Mucosa of rectum (tissue), 2 donors: ENCODE data around the gene MT3.

Experiments used
- H3K27ac ChIP-seq, 2 donors: one replicate each; pipeline ENCODE4 v1.7.0; 2013; ENCODE audit warnings: inconsistent platforms in 2 of 2, low read depth in 2 of 2, low read length in 2 of 2
- H3K27me3 ChIP-seq, 2 donors: one replicate each; pipeline ENCODE4 v1.7.0; 2013; ENCODE audit warnings: low read length in 2 of 2; ENCODE audit not compliant: control insufficient read depth in 2 of 2, insufficient read depth in 2 of 2
- H3K36me3 ChIP-seq, 2 donors: one replicate each; pipeline ENCODE4 v1.7.0; 2013; ENCODE audit warnings: low read length in 2 of 2; ENCODE audit not compliant: control insufficient read depth in 2 of 2, insufficient read depth in 2 of 2
- H3K4me1 ChIP-seq, 2 donors: one replicate each; pipeline ENCODE4 v1.7.0; 2013; ENCODE audit warnings: low read length in 2 of 2, mild to moderate bottlenecking in 1 of 2; ENCODE audit not compliant: control insufficient read depth in 2 of 2, insufficient read depth in 2 of 2
- H3K4me3 ChIP-seq, 2 donors: one replicate each; pipeline ENCODE4 v1.7.0; 2013; ENCODE audit warnings: low read length in 2 of 2
- H3K9ac ChIP-seq, 2 donors: one replicate each; pipeline ENCODE4 v1.7.0; 2013; ENCODE audit warnings: low read length in 2 of 2, low read depth in 1 of 2, mild to moderate bottlenecking in 1 of 2
- H3K9me3 ChIP-seq, 2 donors: one replicate each; pipeline ENCODE4 v1.7.0; 2013; ENCODE audit warnings: low read length in 2 of 2; ENCODE audit not compliant: control insufficient read depth in 2 of 2
- donor health status: healthy.
- donor health status: Normal muscosa, but diverticular disease.

The MT3 gene

GRCh38 chr16:56608876-56609462 lies 19.6 kb downstream of the MT3 start:
- H3K27me3 ChIP-seq = no peaks in the 10 kb centered on the region
- peak overlapping the region; percentile 82 to 96 for H3K4me3 ChIP-seq
- H3K27ac ChIP-seq = peak overlapping the region; percentile 88 to 95
- no peaks in the 10 kb centered on the region for H3K36me3 ChIP-seq
- H3K4me1 ChIP-seq = peaks cover 26 to 29% of the 10 kb centered on the region in 2 donors
- H3K9ac ChIP-seq = peak overlapping the region; percentile 78 to 90
- no peaks in the 10 kb centered on the region for H3K9me3 ChIP-seq

GRCh38 chr16:56609463-56609921 lies 20.2 kb downstream of the MT3 start:
- Histone ChIP-seq H3K27ac (peak overlapping the region; percentile 88 to 95), H3K4me1 (peaks cover 26 to 29% of the 10 kb centered on the region in 2 donors), H3K36me3 (no peaks in the 10 kb centered on the region), H3K9me3 (no peaks in the 10 kb centered on the region), H3K27me3 (no peaks in the 10 kb centered on the region), H3K4me3 (peak overlapping the region; percentile 82 to 96), H3K9ac (peak overlapping the region; percentile 78 to 90)

- no peaks in the 10 kb centered on the region for H3K27me3 ChIP-seq
- H3K9me3 ChIP-seq = no peaks in the 10 kb centered on the region
- H3K9ac ChIP-seq = peak overlapping the region; percentile 78 to 90
- H3K4me1 ChIP-seq = peaks cover 26 to 29% of the 10 kb centered on the region in 2 donors
- no peaks in the 10 kb centered on the region for H3K36me3 ChIP-seq
- peak overlapping the region; percentile 82 to 96 for H3K4me3 ChIP-seq
- peak overlapping the region; percentile 88 to 95 for H3K27ac ChIP-seq
Observed at GRCh38 chr16:56610017-56610608, 20.8 kb downstream of the MT3 start.

- Histone ChIP-seq H3K4me3 (peak overlapping the region in 1 of 2 donors; percentile 96), H3K4me1 (peaks cover 26 to 29% of the 10 kb centered on the region in 2 donors), H3K27me3 (no peaks in the 10 kb centered on the region), H3K36me3 (no peaks in the 10 kb centered on the region), H3K9ac (peak overlapping the region; percentile 78 to 90), H3K27ac (peak overlapping the region; percentile 88 to 95), H3K9me3 (no peaks in the 10 kb centered on the region)
Observed at GRCh38 chr16:56610609-56611111, 21.3 kb downstream of the MT3 start.

GRCh38 chr16:56611281-56611833 lies 22.0 kb downstream of the MT3 start:
- Histone ChIP-seq H3K27me3 (no peaks in the 10 kb centered on the region), H3K9ac (no peak overlapping the region), H3K4me1 (peaks cover 26 to 29% of the 10 kb centered on the region in 2 donors), H3K27ac (peak overlapping the region; percentile 88 to 95), H3K36me3 (no peaks in the 10 kb centered on the region), H3K4me3 (no peak overlapping the region), H3K9me3 (no peaks in the 10 kb centered on the region)

- H3K27me3 ChIP-seq = peaks cover 0 to 5% of the 10 kb centered on the region in 2 donors
- no peak overlapping the region for H3K4me3 ChIP-seq
- no peaks in the 10 kb centered on the region for H3K36me3 ChIP-seq
- no peaks in the 10 kb centered on the region for H3K9me3 ChIP-seq
- no peak overlapping the region for H3K27ac ChIP-seq
- H3K4me1 ChIP-seq = peaks cover 25 to 29% of the 10 kb centered on the region in 2 donors
- no peak overlapping the region for H3K9ac ChIP-seq
Observed at GRCh38 chr16:56613706-56614105, 24.4 kb downstream of the MT3 start.

- Histone ChIP-seq H3K36me3 (no peaks in the 10 kb centered on the region), H3K4me3 (no peak overlapping the region), H3K27me3 (peaks cover 0 to 5% of the 10 kb centered on the region in 2 donors), H3K27ac (no peak overlapping the region), H3K9me3 (no peaks in the 10 kb centered on the region), H3K4me1 (peaks cover 19 to 20% of the 10 kb centered on the region in 2 donors), H3K9ac (no peak overlapping the region)
Observed at GRCh38 chr16:56614549-56614991, 25.2 kb downstream of the MT3 start.

- H3K36me3 ChIP-seq = no peaks in the 10 kb centered on the region
- H3K9me3 ChIP-seq = no peaks in the 10 kb centered on the region
- H3K27ac ChIP-seq = no peak overlapping the region
- no peak overlapping the region for H3K9ac ChIP-seq
- peaks cover 13 to 14% of the 10 kb centered on the region in 2 donors for H3K4me1 ChIP-seq
- H3K4me3 ChIP-seq = no peak overlapping the region
- peaks cover 0 to 5% of the 10 kb centered on the region in 2 donors for H3K27me3 ChIP-seq
Observed at GRCh38 chr16:56615353-56615752, 26.0 kb downstream of the MT3 start.

- Histone ChIP-seq H3K4me1 (peaks cover 8 to 10% of the 10 kb centered on the region in 2 donors), H3K27ac (no peak overlapping the region), H3K36me3 (no peaks in the 10 kb centered on the region), H3K4me3 (peak overlapping the region; percentile 39 to 54), H3K9ac (peak overlapping the region in 1 of 2 donors; percentile 70), H3K9me3 (no peaks in the 10 kb centered on the region), H3K27me3 (peaks cover 0 to 5% of the 10 kb centered on the region in 2 donors)
Observed at GRCh38 chr16:56616608-56617211, 27.4 kb downstream of the MT3 start.
